Hepatocyte (in vitro differentiated cells): ENCODE results near the gene NUAK1.
"Not testable (repeated sequence)": the region's sequence is repeated elsewhere in the genome, so short reads cannot be mapped to it uniquely, and the experiment has no call there.

Source experiments
- CTCF ChIP-seq: fragments of 200-600 bp; sonication (generic); IDR thresholded peaks from 2 replicates; pipeline ENCODE4 v1.5.1; 2016; ENCODE audit warnings: antibody characterized with exemption, mild to moderate bottlenecking; ENCODE audit not compliant: poor library complexity
- EZH2 ChIP-seq: fragments of 200-600 bp; sonication (generic); IDR thresholded peaks from 2 replicates; pipeline ENCODE4 v1.6.1; 2016; ENCODE audit warnings: antibody characterized with exemption, mild to moderate bottlenecking, borderline replicate concordance
- EZH2phosphoT487 ChIP-seq: fragments of 200-600 bp; sonication (generic); IDR thresholded peaks from one replicate; pipeline ENCODE4 v1.6.1; 2018; ENCODE audit warnings: antibody characterized with exemption, mild to moderate bottlenecking, low read depth, moderate library complexity; ENCODE audit not compliant: unreplicated experiment, severe bottlenecking

- TF ChIP-seq CTCF, EZH2, EZH2phosphoT487: not testable (repeated sequence)
These were observed 122.0 kb downstream of the NUAK1 start for GRCh38 chr12:106016601-106017278.
